Mucosa of stomach (tissue), 1 donor: ENCODE measurements around the gene CELSR1.

Experiments
- H3K27me3 ChIP-seq: one replicate; pipeline ENCODE4 v1.7.0; 2013; ENCODE audit warnings: mild to moderate bottlenecking, low read length; ENCODE audit not compliant: control insufficient read depth, insufficient read depth
- H3K36me3 ChIP-seq: one replicate; pipeline ENCODE4 v1.7.0; 2013; ENCODE audit warnings: low read length; ENCODE audit not compliant: control insufficient read depth, insufficient read depth
- H3K4me1 ChIP-seq: one replicate; pipeline ENCODE4 v1.7.0; 2013; ENCODE audit warnings: mild to moderate bottlenecking, low read length; ENCODE audit not compliant: control insufficient read depth, insufficient read depth
- H3K4me3 ChIP-seq: one replicate; pipeline ENCODE4 v1.7.0; 2013; ENCODE audit warnings: low read length
- H3K9ac ChIP-seq: one replicate; pipeline ENCODE4 v1.7.0; 2013; ENCODE audit warnings: mild to moderate bottlenecking, low read length, moderate library complexity
- H3K9me3 ChIP-seq: one replicate; pipeline ENCODE4 v1.7.0; 2013; ENCODE audit warnings: mild to moderate bottlenecking, low read length, moderate library complexity; ENCODE audit not compliant: control insufficient read depth
- donor health status: Pancreatic carcinoma.

The CELSR1 gene

DNA sequence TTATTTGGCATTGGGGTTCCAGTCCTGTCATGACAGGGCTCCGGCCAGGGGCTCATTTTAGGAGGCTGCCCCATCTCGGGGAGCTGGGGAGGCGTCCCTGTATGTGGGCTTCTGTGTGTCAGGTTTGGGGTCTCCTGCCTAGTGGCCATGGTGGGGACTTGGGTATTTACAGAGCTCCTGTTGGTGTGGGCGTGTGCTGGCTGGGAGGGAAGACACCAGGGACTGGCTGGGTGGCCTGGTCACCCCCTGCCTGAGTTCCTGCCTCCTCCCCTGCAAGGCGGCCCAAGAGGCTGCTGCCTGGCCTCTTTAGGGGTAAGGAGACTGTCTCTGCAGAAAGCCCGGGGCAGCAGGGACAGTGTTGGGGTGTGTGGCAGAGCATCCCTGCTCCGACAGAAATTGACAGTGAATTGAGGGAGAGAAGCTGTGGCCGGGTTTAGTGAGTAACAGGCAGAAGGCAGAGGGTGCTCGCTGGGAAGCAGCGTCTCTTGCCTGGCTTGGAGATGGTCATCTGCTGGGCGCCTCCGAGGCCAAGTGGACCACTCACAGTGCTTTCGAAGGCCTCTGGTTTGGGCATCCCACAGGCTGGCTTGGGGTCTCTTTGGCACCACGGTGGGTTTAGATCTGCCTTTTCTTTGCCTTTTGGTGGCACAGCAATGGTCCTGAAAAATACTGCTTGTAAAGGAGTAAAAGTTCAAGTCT, 42.5 kb upstream of the CELSR1 start:
- H3K9ac ChIP-seq: peak overlapping the region; percentile 54
- H3K27me3 ChIP-seq: no peaks in the 10 kb centered on the region
- H3K9me3 ChIP-seq: no peaks in the 10 kb centered on the region
- no peak overlapping the region for H3K4me3 ChIP-seq
- H3K36me3 ChIP-seq: no peaks in the 10 kb centered on the region
- H3K4me1 ChIP-seq: peaks cover 87% of the 10 kb centered on the region

DNA sequence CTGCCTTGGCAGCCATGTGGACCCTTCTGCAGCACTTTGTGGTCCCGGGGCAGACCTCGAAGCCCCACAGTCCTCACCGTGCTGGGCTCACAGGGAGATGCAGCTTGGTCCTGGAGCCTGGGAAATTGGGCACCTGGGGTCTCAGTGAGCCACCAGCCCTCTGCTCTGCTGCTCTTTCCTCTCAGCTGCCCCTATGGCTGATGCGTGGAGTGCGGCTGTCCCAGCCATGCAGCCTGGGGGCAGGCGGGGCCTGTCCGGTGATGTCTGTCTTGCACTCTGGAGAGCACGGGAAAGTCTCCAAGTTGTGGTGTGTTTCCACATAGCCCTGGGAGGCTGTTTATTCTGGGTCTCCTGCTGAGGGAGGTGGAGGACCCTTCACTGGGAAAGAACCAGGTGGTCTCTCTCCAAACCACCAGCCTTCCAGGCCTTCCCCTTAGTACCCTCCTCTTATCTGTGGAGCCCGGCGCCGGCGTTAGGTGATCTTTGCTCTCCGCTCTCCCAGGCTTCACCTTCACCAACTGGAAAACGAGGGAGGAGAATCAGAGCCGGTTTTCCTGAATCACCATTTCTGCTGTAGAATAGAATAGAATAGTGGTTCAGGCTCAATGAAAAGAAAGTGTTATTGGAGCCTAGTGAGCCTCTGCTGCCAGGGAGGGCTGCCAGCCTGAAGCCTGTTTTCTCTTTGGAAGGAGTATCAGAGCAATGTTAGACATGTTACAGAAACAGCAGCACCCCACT, 41.6 kb upstream of the CELSR1 start:
- Histone ChIP-seq H3K36me3 (no peaks in the 10 kb centered on the region), H3K9me3 (no peaks in the 10 kb centered on the region), H3K4me3 (peak overlapping the region; percentile 31), H3K4me1 (peaks cover 87% of the 10 kb centered on the region), H3K27me3 (no peaks in the 10 kb centered on the region), H3K9ac (peak overlapping the region; percentile 72)

GRCh38 chr22:46578251-46578823, 40.9 kb upstream of the CELSR1 start:
- peaks cover 87% of the 10 kb centered on the region for H3K4me1 ChIP-seq
- no peaks in the 10 kb centered on the region for H3K36me3 ChIP-seq
- H3K4me3 ChIP-seq: peak overlapping the region; percentile 31
- no peaks in the 10 kb centered on the region for H3K27me3 ChIP-seq
- H3K9ac ChIP-seq: peak overlapping the region; percentile 72
- H3K9me3 ChIP-seq: no peaks in the 10 kb centered on the region

DNA sequence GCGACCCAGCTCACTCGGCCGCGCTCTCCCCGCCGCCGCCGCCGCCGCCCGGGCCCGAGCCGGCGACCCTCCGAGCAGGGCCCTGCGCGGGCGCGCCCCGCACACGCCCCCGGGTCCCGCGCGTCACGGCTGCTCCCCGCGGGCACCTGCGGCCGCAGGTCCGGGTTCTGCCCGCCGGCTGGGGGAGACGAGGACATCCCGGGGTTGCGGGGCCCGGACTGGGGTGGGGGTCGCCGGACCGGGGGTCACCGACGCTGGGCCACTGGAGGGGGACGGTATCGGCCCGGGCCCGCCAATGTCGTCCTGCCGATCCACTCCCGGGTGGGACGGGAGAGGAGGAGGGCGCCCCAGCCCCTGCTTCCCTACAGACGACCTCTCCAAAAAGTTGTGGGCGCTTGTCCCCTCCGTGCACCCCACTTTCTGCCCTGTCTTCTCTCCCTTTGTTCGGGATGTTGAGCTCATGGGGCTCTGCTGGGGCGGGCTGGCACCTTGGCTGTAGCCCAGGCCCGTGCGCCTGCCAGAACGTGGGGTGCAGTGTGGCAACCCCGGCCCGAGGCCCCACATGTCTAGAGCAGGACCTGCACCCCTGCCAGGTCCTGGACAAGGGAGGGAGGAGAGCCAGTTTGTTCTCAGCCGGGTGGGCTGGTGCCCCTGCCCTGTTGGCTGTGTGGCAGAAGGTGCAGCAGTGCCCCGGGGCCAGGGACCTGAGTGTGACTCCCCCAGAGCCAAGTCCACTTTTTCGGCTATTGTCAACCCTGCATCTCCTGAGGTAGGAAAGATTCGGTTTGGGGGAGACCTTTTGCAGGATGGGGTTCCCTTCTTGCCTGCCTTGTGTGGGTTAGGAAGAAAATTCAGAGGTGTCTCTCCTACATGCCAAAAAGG, 40.2 kb upstream of the CELSR1 start:
- Histone ChIP-seq H3K4me1 (peaks cover 87% of the 10 kb centered on the region), H3K36me3 (no peaks in the 10 kb centered on the region), H3K9ac (peak overlapping the region; percentile 72), H3K9me3 (no peaks in the 10 kb centered on the region), H3K4me3 (peak overlapping the region; percentile 31), H3K27me3 (no peaks in the 10 kb centered on the region)

DNA sequence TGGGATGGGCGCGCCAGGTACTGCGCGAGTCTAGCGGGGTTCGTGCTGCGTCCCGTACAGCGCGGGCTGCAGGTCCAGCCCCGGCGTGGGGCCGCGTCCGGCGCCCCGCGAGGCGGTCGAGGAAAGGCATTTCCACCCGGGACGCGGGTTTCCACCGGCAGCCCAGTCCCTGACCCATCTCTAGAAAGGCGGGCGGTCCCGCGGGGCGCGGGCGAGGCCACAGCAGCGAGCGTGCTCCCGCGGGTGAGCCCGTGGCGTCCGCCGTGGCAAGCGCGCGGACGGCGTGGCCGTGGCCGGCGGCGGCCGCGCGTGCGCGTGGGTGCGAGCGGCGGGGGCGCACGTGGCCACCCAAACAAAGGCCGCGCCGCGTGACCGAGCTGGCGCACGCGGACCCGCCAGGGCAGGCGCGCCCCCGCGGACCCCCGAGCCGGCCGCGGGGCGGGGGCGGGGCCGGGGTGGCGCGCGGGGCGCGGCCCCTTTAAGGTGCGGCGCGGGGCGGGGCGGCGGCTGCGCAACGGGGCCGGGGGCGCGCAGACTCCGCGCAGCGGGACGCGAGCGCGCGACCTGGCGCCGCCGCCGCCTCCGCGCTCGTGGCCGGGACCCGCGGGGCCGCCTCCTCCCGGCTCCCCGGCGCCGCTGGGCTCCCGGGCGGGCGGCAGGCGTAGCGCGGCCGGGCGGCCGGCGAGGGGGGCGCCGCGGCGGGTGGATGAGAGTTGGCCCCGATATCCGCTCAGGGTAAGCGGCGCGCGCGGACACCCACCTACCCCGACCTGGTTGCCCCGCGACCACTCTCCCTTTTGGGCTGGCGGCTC, 39.3 kb upstream of the CELSR1 start:
- Histone ChIP-seq H3K9me3 (no peaks in the 10 kb centered on the region), H3K36me3 (no peaks in the 10 kb centered on the region), H3K9ac (peak overlapping the region; percentile 55), H3K27me3 (no peaks in the 10 kb centered on the region), H3K4me1 (peaks cover 79% of the 10 kb centered on the region), H3K4me3 (peak overlapping the region; percentile 44)

GRCh38 chr22:46575911-46576555, 38.6 kb upstream of the CELSR1 start:
- Histone ChIP-seq H3K36me3 (no peaks in the 10 kb centered on the region), H3K27me3 (no peaks in the 10 kb centered on the region), H3K4me3 (peak overlapping the region; percentile 44), H3K9me3 (no peaks in the 10 kb centered on the region), H3K4me1 (peaks cover 71% of the 10 kb centered on the region), H3K9ac (peak overlapping the region; percentile 55)

- no peaks in the 10 kb centered on the region for H3K36me3 ChIP-seq
- H3K4me1 ChIP-seq: peaks cover 64% of the 10 kb centered on the region
- no peaks in the 10 kb centered on the region for H3K9me3 ChIP-seq
- peak overlapping the region; percentile 55 for H3K9ac ChIP-seq
- H3K27me3 ChIP-seq: no peaks in the 10 kb centered on the region
- H3K4me3 ChIP-seq: no peak overlapping the region
Observed at GRCh38 chr22:46574993-46575910, 37.8 kb upstream of the CELSR1 start.

- no peaks in the 10 kb centered on the region for H3K9me3 ChIP-seq
- H3K4me1 ChIP-seq: peaks cover 57% of the 10 kb centered on the region
- H3K27me3 ChIP-seq: no peaks in the 10 kb centered on the region
- peak overlapping the region; percentile 55 for H3K9ac ChIP-seq
- no peak overlapping the region for H3K4me3 ChIP-seq
- H3K36me3 ChIP-seq: no peaks in the 10 kb centered on the region
Observed at GRCh38 chr22:46574438-46574992, 37.1 kb upstream of the CELSR1 start.

GRCh38 chr22:46573781-46574437, 36.5 kb upstream of the CELSR1 start:
- Histone ChIP-seq H3K36me3 (no peaks in the 10 kb centered on the region), H3K4me1 (peaks cover 51% of the 10 kb centered on the region), H3K9me3 (no peaks in the 10 kb centered on the region), H3K4me3 (no peak overlapping the region), H3K27me3 (no peaks in the 10 kb centered on the region), H3K9ac (no peak overlapping the region)
